Stimulated activated CD8-positive, alpha-beta memory T cell treated with anti-CD3 and anti-CD28 coated beads, Interleukin-2, amount 100 ng/mL, for 48 hours (primary cell): ENCODE measurements around the gene DUS4L.
A peak's percentile ranks its signal among the peaks of the same experiment; 100 is the strongest.

Experiments used
- DNase-seq, 2 donors: peaks; one replicate each; pipeline ENCODE4 v3.0.0-alpha.2; 2020; ENCODE audit warnings: low read depth in 2 of 2

The DUS4L gene

GRCh38 chr7:107579885-107580715 lies 16.3 kb downstream of the DUS4L start, which contains the start of gene BCAP29:
Gene BCAP29, plus strand, starts transcription at chr7:107580246. Its CDS starts 527 bp downstream, at chr7:107580773.
- DNase-seq: peak; percentile 62 to 68

DNA sequence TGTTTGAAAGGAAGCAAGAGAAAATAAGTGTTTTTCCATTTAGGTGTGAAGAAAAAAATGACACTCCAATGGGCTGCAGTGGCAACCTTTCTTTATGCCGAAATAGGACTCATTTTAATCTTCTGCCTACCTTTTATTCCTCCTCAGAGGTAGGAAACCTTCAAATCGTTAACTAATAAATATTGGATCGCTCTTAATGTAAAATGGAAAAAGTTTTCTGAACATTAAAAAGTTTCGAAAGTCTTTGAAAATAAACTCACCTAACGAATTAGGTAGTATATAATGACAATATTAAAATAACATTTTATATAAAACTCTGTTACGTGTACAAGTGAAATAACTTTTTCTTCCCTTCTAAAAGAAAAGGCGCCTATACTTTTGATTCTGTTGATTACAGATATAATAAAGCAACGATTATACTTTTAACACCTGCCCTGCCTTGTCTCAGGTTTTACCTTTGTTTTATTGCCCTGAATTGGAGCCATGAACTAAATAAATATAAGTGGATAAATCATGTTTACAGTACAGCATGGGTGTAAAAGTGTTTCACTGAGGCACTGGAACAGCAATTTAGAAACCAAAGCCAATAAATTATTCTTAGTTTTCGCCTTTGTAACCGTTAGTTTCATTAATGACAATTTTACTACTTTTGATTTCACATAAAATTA lies 17.1 kb downstream of the DUS4L start:
- DNase-seq: no peak

DNA sequence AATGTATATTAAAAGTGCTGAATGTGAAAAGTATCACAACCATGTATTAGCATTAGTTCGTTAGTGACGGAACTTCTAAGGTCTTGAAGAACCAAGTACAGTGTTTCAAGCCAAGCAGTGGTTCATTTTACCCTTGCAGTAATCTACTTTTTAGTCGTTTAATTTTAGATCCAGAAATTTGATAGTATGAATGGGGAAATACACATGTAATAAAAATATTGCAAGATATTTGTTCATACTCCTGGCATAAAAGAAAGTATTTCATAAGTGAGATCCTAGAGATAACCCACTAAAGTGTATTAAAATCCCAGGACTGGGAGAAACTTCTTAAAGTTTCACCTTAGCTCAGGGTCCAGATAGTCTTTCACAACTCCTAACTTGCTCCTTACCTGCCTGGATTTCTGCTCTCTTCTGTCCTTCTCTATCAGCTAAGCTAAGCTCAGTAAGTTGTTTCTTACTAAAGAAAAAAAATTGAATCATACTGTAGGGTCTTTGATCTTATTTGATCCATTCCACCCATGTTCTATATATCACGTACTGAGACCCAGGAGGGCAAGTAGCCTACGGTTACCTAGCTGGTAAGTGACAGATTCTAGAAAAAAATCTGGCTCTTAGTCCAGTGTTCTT lies 17.7 kb downstream of the DUS4L start:
- no peak for DNase-seq

GRCh38 chr7:107582875-107583274 lies 19.1 kb downstream of the DUS4L start:
- DNase-seq: no peak

DNA sequence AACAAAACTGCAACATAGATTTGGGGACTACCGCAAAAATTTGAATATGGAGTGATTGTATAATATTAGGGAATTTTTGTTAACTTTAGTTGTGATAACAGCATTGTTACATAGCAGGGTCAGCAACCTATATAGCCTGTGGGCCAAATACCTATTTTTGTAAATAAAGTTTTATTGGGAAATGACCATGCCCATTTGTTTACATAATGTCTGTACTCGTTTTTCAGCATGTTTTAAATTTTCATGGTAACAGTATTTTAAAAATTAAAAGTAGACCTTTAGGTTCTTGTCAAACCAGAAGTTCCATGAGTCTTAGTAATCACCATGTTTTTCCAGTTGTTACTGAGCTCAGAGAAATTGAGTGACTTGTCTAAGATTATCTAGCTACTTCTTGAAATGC lies 20.9 kb downstream of the DUS4L start:
- DNase-seq: no peak

DNA sequence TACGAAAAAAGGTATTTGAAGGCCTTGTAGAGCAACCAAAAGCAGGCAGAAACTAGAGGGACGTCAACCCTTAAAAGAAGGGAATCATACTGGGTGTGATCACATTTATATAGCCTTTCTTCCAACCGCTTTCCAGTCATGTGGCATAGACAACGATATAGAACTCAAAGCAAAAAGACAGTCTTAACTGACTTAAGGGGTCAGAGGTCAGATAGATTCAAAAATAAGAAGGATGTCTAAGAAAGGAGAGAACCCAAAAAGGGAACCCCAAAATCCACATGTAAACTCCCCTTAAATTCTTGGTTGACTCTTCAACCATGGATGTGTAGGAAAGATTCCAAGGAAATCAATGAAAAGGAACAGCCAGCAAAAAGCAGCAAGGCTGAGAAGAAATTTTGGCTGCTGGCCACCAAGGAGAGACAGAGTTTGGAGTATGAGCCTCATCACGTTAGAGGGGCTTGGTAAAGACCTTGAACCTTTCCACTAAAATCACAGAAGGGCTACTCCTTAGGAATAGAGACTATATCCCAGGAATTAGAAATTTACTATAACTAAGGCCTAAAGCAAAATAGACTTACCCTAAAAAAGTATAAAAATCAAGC lies 24.9 kb downstream of the DUS4L start:
- no peak for DNase-seq

DNA sequence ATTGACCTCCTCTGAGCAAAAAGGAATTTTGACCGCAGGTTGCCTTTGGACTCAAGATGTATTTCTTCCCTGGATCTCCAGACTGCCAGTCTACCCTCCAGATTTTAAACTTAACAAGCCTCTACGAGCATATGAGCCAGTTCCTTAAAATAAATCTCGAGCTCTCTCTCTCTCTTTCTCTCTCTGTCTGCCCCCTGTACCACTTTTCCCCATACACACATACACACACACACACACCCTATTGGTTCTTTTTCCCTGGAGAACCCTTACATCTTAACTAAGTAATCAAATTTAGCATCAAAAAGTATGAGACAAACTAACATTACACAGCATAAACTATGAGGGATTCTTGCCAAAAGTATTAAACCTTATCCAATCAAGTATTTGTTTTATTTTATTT lies 27.6 kb downstream of the DUS4L start:
- no peak for DNase-seq

GRCh38 chr7:107592361-107593024 lies 28.7 kb downstream of the DUS4L start:
- no peak for DNase-seq

- DNase-seq: no peak
Observed at GRCh38 chr7:107593025-107593410, 29.2 kb downstream of the DUS4L start.

GRCh38 chr7:107594961-107595737 lies 31.4 kb downstream of the DUS4L start:
- DNase-seq: no peak

DNA sequence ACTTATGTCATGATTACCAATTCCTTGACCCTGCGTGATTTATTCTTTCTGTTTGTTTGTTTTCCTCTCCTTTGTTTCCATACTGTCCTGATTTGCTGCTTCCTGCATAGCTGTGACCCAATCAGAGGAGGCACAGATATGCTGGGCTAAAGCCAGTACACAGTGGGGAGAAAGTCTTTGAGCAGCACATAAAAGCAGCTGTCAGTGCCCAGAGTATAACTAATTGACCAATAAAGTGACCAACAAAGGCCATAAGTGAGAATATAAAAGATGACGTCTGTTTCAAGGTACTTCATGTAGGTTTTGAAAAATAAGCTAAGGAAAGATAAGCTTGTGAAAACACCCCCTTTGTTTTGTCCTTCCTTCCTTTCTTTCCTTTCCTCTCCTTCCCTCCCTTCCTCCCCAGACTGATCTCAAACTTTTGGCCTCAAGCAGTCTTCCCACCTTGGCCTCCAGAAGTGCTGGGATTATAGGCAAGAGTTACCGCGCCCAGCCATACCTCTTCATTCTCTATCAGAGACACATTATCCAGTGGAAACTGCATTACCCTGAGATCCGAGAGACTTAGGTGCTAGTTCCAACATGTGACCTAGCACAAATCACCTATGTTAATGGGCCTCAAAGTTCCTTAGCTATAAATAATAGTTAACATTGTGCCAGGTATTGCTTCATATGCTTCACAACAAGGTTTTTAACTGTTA lies 33.3 kb downstream of the DUS4L start:
- no peak for DNase-seq

DNA sequence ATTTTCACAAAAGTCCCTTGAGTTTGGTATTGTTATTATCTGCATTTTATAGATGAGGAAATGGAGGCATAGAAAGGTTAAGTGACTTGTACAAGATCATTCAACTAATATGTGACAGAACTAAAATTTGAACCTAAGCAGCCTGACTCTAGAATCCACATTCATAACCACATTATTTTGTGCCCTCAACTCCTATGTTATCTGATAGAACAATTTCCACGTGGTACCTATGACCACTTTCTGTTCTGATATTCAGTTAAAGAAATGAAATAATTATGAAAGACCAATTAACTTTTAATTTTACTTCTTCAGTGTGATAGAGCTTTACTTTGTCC lies 33.8 kb downstream of the DUS4L start:
- no peak for DNase-seq

DNA sequence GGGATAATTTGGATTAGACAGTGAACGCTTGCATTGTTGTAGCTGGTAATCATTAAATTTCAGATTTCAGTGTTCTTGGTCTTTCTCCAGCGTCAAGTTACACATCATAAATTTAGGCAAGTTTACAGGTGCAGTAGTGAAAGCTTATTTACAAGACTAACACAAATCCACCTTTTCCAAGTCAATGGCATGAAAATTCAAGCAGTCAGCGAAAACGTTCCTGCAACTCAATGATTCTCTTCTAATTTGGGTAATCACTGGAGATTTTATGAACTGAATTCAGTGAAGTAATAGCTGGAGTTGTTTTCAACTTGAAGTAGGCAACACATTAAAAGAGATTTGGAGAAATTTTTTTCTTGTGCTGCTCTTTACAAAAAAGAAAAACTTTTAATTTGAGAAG lies 34.2 kb downstream of the DUS4L start:
- no peak for DNase-seq

- DNase-seq: no peak
Observed at GRCh38 chr7:107599262-107599661, 35.5 kb downstream of the DUS4L start.

DNA sequence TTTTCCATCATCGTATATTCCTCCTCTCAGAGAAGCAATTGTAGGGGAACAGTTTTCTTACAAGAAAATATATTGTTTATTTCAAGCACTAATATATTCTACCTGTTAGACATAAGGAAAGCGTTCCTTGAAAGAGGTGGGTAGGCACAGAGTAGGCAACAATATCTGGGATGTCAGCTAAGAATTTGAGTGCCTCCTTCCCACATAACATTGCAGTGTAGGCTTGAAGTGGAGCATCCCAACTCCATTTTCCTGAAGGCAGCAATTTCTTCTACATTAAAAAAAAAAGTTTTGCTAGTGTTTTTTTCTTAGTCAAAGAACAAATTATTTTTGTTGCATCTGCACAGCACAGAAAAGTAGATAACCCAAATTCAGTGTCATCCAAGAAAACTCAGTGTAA lies 37.0 kb downstream of the DUS4L start:
- DNase-seq: no peak

DNA sequence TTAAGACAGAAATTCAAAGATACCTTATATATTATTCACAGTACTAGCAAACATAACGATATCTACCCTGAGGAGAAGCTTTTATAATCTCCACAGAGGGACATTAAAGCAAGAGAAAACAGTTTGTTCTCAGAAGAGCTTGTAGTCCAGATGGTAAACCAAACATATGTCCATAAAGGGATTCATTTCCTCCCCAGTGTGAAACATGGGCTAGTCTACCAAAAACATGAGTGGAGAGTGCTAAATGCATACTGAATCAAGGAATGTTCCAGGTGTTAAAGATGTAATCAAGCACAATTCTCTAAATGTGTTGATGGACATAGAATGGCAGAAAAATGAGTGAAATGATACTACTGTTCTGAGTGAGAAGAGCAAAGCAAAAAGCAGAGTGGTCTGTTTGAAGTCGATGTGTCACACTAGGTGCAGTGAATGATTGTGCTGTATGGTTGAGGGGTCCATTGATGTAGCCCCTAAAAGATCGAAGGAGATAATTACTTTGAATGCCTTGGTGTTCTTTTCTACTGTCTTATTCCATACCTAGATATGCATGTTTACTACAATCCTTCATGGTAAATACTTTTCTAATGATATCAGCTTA lies 41.5 kb downstream of the DUS4L start:
- DNase-seq: no peak

- DNase-seq: no peak
Observed at GRCh38 chr7:107606303-107606702, 42.5 kb downstream of the DUS4L start.

GRCh38 chr7:107609811-107610261 lies 46.1 kb downstream of the DUS4L start:
- no peak for DNase-seq

GRCh38 chr7:107610323-107610722 lies 46.6 kb downstream of the DUS4L start:
- DNase-seq: no peak

DNA sequence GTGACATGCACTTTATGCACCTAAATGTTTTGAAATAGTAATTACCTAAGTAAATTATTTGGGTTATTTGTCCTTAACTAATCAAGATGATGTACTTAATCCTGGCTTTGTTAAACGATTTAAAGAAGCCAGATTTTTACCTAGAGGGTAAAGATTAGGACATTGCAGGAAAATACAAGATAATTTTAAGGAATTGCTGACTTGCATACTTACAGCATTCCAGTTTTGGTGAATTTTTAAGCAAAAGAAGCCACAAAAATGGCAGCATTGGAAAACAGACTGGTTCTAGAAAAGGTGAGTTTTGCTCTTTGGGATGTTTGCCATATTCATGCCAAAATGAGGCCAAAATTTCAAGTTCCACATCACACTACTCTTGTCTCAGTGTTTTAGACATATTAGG lies 49.7 kb downstream of the DUS4L start:
- no peak for DNase-seq
